AML-193 (cell line): ENCODE results near the gene TMCC1.
"Not testable (repeated sequence)": the region's sequence is repeated elsewhere in the genome, so short reads cannot be mapped to it uniquely, and the experiment has no call there.

Experiments used
- DNase-seq, 2 experiments: peaks; one replicate each; lab custom pipeline; 2025; lab: John Stamatoyannopoulos, UW

Gene TMCC1

DNA sequence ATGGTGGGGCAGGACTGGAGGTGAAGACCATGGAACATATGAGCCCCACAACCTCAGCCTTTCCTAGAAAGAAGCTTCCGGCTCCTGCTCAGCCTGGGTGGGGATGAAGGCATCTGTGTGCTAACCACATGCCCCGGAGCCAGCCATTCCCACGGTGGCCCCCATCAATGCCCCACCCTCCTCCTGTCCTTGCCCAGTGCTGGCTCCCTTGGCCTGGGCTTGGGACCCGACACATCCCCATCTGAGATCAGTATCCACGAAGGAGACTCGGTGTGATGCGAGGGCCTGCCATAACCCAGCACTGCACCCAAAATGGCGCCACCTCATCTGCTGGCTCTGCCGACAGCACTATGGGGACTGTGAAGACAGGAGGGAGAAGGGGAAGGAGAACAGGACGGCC is 270.6 kb downstream of the TMCC1 start:
- DNase-seq: no peak

DNA sequence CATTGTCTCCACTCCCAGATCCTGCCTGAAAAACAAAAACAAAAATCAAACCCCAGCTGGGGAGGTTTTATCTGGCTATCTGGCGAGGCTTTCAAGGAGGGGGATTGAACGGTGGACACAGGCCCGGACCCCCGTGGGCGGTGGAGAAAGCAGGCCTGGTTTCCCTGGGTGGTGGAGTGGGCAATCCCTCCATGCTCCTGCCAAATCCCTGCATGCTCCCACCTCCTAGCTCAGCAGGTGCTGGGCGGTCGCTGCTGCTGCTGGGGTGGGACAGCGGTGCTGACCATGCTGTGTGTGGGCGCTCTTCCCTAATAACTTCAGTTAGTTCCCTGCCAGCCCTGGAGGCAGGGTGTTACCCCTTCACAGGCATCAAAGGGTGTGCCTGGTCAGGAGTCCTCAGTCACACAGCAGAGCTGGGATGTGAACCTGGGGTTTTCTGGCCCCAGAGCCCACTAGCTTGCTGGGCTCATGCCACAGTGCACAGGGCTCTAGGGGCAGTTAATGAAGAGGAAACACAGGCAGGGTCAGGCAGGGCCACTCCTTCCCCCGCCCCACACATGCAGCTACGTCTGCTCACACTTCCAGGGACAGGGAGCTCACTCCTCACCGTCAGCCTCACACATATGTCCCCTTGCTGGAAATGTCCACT is 271.2 kb downstream of the TMCC1 start:
- DNase-seq: no peak

DNA sequence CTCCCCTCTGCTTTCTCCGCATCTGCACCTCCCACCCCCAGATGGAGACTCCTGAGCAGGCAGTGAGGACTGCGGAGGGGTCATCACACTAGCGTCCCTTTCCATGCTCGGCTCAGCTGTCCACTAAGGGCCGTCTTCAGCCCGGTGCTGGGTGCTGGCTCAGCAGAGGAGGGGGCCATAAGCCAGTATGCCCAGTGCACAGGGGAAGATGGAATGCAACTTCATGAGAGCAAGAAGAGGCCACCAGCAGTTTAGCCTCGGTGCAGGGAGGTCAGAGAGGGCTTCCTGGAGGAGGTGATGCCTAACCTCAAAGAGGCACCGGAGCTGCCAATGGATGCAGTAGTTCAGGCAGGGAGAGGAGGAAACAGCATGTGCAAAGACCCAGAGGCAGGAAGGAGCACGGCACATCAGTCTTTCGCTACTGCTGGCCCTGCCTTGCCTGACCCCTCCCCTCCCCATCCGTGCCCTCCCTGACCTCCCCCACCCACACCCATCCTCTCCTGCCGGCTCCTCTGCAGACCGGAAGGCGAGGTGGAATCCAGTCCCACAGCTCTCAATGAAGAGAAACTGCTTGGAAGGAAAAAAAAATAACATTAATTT is 271.8 kb downstream of the TMCC1 start:
- DNase-seq: no peak

DNA sequence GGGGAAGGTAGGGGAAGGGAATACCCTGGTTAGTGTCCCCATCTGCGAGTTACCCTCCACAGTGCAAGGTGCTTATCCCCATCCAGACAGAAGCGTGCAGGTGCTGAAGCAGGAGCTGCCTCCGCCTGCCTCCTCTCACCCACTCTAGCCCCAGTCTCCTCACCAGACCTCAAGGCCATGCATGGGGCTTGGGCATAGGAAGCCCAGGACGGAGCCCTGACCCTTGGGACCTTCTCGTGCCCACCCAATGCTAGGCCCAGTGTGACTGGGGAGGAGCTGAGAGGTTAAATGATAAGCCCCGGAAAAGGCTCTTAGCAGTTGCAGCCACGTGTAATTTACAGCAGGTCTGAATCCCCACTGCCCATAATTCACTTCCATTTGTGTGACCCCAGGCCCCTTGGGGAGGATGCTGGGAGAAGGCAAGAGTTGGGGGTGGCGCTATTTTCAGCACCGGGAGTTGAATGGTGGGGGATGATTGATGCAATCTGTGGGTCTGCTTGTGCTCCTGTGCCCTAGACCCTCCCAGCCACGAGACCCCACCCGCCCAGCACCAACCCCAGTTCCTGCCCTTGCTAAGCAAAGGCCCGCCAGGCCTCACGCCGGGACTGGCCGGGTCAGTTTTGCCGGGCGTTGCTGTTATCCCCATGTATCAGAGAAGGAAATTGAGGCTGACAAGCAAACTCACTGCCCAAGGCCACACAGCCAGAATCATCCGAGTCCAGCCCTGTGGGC is 272.5 kb downstream of the TMCC1 start:
- no peak for DNase-seq

DNA sequence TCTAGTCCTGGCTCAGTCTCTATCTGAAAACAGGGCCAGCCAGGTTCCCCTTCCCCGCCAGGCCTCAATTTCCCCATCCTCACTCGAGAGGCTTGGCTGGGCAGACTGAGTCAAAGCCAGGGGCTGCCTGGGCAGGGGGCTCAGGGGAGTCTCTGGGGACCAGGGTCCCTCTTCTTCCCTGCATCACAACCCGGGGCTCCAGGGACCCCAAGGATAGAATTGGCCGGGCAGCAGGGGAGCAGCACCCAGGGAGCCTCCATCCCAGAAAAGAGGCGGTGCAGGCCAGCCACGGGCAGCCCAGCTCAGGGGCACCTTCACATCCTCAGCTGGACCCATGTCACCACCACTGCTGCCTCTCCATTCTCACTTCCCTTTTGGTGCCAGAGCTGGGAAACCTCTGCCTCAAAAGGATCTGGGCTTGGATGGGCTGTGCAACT is 273.8 kb downstream of the TMCC1 start:
- DNase-seq: no peak

DNA sequence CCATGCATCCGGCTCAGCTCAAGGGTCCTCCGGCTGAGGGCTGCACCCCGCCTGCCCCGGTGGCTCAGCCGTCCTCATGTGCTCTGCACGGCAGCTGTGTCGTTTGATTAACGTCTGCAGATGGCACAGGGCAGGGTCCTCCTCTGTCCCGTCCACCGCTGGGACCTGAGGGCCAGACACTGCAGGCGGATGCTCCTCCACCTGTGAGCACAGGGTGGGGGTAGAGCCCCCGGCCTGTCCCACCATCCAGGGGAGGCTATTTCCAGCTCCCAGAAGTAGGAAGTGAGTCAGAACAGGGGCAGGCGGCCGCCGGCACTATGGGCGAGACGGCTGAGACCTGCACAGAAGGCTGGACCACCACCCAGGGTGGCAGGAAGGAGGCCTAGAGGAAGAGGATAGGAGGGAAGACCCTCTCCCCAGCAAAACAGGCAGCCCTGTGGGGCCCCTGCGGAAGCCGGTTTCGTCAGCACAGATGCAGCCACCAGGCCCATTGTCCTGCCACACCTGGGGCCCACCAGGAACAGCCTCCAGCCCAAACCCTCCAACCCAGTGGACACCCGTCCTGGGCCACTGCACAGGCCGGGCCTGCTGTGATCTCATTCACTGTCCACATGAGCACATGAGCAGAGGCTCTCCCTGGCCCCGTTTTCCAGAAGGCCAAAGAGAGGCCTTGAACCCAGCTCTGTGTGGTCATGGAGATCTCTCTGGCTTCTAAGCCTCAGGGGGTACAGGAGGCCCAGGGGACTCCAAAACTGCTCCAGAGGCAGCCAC is 274.4 kb downstream of the TMCC1 start:
- no peak for DNase-seq

DNA sequence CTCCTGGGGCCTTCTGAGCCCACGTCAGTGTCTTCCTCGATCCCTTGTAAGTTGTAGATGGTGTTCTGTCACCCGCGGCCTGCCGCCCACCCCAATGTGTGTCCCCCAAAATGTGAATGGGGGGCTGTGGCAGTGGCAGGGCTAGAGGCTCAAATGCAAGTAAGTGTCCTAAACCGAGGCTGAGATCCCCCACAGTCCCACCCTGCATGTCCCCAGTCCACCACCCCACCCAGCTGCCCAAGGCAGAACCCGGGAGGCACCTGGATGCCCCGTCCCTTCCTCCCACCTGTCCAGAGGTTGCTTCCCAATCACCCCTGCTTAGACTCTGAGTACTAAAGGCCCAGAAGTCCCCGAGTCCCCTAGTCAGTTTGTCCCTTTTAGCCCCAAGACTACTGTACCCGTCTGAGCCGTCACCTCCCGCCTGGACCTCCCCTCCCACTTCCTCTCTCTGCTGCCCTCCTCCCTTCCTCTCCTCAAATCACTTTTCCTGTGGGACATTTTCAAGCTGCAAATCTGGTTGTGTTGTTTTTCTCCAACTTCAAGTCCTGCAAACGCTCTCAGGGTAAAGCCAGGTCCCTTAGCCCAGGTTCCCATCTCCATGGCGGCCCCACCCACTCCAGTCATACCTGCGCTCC is 275.2 kb downstream of the TMCC1 start:
- DNase-seq: no peak

DNA sequence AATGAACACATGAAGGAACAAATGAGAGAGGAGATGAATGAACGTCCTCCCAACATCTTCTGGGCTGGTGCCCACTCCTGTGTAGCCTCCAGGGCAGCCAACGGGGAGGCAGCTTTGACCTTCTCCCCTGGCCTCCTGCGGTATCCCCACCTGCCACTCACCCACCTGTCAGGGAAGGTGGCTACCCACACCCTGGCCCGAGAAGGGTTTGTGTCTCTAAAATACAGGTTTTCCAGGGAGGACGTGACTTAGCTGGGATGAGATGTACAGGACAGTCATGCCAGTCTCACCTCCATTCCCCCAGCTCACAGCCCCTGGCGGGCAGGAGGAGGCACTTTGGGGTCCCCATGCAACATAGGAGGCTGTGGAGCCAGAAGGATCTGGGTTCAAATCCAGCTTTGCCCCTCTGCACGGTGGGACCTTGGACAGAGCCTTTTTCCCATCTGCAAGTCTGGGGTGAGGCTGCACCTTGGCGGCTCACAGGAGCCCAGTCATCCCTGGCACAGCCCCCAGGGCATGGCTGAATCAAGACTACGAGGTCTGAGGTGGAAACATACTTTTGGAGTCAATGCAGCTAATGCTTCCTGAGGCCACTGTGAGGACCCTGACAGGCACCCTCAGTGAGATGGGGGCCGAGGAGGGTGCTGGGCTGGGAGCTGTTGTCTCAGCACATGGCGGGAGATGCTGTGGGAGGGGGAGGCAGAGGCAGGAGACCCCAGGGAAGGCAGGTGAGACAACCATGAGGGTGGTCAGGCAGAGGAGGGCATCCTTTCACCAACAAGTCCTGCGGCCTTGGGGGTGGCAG is 275.9 kb downstream of the TMCC1 start:
- no peak for DNase-seq

DNA sequence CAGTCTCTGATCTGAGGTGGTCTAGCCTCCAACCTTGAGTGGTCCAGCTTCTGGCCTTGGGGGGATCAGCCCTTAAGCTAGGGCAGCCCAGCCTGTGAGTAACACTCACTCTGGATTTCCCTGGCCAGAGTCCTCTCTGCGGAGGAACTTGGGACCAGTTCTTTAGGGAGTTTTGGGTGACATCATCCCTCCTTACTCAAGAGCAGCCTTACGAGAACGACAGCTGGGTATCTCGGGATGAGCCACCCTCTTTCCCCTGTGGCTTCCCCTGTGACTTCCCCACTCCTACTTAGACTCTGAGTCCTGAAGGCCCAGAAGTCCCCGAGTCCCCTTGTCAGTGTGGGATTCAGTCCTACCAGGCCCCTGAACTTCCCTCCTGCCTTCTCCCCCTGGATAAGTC is 276.8 kb downstream of the TMCC1 start:
- no peak for DNase-seq

DNA sequence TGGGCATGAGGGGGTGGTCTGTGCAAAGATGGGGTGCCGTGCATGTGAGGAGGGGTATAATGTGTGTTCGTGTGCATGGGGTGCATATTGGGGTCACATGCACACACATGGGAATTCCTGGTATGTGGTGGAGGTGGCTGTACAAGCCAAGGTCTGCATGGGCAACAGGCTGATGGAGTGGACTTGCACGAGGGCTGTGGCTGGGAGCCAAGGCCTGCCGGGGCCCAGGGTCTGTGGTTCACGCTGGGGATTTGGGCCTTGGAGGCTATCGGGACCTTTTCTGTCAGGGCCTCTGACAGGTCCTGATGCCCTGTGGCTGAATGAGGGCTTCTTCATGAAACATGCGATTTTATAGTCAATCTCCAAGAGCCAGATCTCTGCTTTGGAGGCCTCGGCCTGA is 277.2 kb downstream of the TMCC1 start:
- no peak for DNase-seq

DNA sequence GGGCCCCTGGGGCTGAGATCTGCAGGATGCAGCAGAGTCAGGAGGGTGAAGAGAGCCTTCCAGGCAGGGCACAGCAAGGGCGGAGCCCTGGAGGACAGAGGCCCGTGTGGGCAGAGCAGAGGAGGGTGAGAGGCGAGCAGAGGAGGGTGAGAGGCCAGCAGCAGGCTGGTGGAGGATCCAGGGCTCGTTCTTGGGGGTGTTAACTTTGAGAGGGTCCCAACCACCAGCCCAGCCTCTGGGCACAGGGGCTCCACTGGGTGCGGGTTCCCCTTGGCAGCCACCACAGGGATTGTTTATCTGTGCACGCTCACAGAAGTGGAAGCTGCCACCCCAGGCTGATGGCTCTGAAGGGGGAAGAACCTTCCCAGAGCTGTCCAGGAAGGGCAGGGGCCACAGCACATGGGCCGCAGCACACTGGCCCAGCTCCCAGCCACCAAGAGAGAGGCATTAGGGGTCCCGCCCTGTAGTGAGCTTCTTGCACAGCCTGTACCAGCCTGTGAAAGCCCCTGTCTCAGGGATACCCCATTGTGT is 277.7 kb downstream of the TMCC1 start:
- no peak for DNase-seq

DNA sequence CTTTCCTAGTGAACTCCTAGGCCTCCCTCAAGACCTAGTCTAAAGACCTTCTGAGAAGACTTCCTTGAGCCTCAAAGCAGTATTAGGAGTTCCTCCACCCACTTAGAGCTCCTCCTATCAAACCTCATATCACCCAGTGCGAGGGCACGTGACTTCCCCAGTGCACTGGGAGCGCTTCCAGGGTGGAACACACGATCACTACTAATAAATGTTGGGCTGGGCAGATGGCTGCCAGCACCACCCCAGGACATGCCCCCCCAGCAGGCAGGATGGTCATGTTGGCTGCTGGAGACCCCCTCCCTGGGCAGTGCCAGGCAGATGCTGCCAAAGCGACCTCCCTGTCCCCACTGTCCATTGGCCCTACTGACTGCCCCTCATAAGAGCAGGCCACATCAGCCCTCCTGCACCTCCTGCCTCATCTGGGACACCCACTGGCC is 278.6 kb downstream of the TMCC1 start:
- no peak for DNase-seq

DNA sequence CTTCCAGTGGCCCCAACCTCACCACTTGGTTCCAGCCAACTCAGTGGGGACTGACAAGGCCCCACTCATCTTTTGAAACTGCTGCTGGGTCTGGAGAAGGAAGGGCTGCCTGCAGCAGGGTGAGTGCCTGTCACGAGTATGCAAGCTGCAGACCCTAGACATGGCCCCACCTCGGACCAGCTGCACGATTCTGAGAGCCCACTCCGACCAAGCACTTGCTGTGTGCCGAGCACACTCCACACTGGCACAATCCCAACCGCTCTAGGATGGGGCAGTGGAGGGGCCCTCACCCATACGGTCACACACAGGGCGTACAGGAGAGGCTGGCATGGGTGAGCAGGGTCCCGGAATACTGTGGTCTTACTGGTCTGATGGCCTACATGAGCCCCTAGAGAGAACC is 279.1 kb downstream of the TMCC1 start:
- DNase-seq: no peak

DNA sequence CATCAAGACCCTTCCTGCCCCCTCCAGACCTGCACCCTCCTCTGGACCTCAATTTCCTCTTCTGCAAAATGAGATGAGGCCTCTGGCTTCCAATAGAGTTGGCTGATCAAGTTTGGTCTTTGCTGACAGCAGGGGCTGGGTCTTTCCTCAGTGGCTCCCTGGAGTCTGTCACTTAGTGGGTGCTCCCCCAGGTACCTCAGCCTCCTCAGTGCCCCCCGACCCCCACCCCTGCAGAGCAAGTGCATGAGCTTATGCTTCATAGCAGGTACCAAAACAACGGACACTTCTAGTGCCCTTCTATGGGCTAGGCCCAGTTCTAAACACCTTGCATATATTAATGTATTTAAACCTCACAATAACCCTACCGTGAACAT is 280.2 kb downstream of the TMCC1 start:
- DNase-seq: no peak

DNA sequence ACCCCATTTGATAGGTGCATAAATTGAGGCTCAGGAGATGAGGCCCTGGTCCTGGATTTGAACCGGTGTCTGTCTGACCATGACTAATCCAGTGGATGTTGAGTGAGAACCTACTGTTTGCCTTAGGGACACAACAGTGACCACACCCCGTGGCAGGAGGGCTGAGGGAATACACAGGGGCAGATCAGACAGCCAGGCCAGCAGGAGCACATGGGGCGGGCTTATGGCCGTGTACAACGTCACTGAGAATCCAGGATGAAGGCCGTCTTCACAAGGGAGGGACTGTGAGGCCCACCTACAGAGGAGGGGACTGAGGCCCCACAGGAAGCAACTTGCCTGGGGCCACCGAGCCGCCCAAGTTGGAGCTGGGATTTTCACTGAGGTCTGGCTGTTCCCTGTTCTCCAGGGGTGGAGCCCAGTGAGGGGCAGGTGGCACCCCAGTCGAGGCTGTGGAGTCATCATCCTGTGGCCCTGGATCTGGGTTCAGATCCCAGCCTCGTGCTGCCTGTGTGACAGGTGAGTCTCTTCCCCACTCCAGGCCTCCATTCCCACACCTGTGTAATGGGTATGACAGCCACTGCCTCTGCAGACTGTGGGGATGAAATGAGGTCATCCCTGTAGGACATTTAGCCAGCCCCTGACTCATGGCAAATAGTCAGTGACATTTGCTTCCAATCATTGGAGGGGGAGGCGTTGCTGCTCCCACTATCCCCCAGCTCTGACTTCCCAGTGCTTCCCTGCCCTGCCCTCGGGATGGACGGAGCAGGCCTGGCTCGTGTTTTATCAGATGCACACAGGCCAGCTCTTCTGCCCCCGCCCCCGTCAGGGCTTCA is 280.8 kb downstream of the TMCC1 start:
- no peak for DNase-seq

DNA sequence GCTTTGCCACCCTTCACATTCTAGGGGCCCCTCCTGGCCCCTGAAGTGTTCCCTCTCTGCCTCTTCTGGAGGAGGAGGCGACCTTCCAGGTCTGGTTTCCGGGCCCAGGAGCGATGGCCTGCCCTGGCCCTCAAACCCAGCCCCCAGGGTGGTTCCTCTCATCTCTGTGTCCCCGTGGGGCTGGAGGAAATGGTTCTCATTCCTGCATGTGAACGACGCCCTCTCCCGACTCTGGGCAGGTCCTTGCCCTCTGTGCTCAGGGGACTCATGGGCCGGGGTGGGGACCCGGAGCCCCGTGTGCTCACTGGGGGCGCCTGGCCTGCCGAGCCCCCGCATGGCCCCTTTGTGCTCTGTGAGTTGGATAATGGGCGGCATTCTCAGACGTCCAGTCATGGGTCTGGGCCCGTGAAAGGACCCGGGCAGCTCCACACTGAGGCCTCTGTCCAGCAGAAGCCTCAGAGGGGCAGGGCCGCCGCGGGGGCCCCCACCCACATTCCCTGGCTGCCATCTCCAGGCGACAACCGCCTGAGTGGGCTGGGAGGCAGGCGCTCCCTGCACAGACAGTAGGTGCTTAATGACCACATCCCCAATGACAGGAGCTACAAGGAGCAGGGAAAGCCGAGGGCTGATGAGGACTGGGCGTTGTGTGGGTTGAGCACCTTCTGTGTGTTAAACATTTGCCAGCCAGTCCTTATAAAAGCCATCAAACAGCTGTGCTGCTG is 281.5 kb downstream of the TMCC1 start:
- no peak for DNase-seq

DNA sequence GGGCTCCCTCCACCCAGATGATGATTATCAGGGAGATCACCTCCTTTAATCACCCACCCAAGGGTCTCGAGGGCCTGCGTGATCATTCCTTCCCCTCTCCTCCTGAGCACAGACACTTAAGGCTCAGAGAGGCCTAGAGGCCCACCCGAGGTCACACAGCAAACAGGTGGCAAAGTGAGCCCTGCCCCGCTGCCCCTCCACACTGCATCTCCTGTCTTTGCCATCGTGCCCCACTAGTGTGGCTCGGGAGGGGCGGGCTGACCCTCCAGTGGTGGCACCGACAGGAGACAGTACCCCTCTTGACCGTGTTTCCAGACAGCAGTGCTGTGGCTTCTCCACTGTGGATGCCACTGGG is 282.1 kb downstream of the TMCC1 start:
- no peak for DNase-seq

DNA sequence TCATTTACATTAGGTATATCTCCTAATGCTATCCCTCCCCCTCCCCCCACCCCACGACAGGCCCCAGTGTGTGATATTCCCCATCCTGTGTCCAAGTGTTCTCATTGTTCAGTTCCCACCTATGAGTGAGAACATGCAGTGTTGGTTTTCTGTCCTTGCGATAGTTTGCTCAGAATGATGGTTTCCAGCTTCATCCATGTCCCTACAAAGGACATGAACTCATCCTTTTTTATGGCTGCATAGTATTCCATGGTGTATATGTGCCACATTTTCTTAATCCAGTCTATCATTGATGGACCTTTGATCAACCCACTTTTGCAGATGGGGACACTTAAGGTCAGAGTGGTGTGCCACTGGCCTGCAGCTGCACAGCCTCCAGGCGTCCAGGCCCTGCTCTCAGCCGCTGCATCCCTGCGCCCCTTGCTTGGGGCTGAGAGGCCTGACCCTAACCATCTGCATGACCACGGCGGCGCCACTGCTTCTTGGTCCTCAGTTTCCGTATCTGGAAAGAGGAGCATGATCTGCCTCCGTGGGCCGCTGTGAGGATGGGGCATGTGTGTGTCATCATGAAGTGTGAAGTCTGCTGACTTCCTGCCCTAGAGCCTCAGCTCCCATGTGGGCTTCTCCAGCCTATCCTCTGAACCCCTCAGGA is 282.6 kb downstream of the TMCC1 start:
- DNase-seq: not testable (repeated sequence)

DNA sequence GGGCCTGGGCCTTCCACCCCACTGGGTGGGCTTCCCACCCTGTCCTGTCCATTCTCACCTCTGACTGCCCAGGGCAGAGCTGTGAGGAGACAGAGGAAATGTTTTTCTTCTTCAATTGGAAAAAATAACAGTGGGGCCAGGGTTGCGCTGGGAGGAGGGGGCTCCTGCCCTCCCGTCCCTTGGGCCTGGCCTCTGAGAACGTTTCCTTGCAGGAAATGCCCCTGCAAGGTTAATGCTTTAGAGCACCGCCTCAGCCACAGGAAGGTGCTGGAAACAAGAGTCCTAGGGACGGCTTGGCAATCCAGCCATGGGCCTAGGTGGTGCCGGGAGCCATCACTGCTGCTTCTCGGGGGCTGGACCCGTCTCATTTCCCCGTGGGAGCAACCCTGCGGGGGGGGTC is 283.2 kb downstream of the TMCC1 start:
- DNase-seq: no peak
